ENCODE measurements around the gene CORIN.
"Not testable (repeated sequence)": the region's sequence is repeated elsewhere in the genome, so short reads cannot be mapped to it uniquely, and the experiment has no call there.

CORIN gene

DNA sequence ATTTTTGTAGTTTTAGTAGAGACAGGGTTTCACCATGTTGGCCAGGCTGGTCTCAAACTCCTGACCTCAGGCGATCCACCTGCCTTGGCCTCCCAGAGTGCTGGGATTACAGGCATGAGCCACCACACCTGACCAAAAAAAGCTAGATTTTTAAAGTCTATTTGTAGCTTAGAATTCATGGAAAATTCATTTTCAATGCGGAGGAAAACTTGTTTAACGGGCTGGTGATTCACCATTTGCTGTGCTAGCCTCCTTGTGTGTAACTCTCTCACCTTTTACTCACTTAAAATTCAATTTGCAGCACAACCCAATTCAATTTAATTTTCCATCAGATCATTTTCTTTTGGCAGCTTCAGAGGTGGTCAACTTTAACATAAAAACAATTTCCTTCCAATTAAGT is 281.9 kb downstream of the CORIN start:
- DNase-seq, result not testable (repeated sequence)

DNA sequence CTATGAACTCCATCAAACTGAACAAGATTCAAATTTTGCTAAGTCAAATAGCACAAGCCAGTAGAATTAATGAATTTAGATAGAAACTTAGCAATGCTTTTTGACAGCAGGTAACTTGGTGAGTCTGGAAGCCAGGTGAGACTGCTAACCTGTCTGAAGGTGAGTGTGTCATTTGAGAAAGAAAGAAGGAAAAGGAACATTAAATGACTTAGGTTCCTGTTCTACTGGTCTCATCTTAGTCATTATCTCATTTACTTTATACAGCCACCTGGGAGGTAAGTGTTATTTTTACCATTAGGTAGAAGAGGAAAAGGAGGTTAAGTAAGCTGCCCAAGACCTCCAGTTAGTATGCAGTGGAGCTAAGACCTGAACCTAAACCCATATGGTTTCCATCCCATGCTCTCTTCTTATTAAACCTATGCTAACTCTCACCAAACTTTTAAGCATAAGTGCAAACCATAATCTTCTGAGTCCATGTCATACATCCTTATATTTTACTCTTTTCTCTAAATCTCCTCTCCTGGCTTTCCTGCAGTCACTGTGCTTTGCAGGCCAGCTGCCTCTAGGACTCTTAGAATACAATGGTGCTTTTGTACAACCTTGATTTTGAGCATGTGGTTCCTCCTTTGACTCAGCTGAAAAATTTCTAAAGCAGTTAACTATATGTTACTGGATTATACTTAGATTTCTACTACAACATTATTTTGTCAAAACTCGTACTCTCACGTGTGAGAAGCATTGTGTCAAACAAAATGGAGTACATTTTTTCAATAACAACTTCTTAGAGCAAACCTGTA is 284.3 kb downstream of the CORIN start:
- DNase-seq, result no peak

GRCh38 chr4:47551682-47552081 is 286.2 kb downstream of the CORIN start:
- no peak for DNase-seq

DNA sequence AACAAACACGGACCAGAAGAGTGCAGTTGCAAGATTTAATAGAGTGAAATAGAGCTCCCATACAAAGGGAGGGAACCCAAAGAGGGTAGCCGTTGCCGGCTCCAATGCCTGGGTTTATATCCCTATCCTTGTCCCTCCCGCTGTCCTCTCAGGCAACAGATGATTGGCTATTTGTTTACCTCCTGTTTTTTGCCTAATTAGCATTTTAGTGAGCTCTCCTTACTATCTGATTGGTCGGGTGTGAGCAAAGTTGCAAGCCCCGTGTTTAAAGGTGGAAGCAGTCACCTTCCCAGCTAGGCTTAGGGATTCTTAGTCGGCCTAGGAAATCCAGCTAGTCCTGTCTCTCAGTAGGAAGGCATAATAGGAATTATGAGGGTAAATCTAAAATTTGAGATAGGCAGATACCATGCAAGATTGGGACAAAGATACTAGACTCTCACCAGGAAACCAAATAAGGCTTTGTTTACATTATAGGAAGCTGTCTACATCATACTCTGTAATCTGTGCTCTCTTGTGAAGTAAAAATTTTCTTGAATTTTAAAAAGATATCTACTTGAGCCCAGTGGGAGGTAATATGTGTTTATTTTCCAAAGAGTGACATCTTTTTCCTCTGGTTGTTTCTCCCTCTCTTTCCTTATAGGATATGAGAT is 286.8 kb downstream of the CORIN start:
- no peak for DNase-seq

- not testable (repeated sequence) for DNase-seq
Observed at GRCh38 chr4:47550357-47550756, 287.5 kb downstream of the CORIN start.
